H9 (cell line): ENCODE data around the gene CRAT. TPM values are rescaled to one million over a fixed set of nuclear protein-coding genes. Genes with fewer than 3 reads are reported as not detected.

Experiments
- DNase-seq: peaks from one replicate; pipeline ENCODE4 v3.0.0-alpha.2; 2017
- H2AFZ ChIP-seq: one replicate; pipeline ENCODE4 v1.6.1; 2013; ENCODE audit warnings: mild to moderate bottlenecking, low read length, control low read depth, moderate library complexity
- H2AK5ac ChIP-seq: 2 replicates; pipeline ENCODE4 v1.6.1; 2013; ENCODE audit warnings: low read length, control low read depth, mixed read lengths; ENCODE audit not compliant: insufficient read length
- H2BK120ac ChIP-seq: one replicate; pipeline ENCODE4 v1.6.1; 2013; ENCODE audit warnings: low read depth, mild to moderate bottlenecking, low read length, control low read depth, inconsistent platforms; ENCODE audit not compliant: poor library complexity, severe bottlenecking
- H2BK12ac ChIP-seq: 2 replicates; pipeline ENCODE4 v1.6.1; 2013; ENCODE audit warnings: low read length, control low read depth, mixed read lengths, low read depth; ENCODE audit not compliant: insufficient read length
- H2BK15ac ChIP-seq: 2 replicates; pipeline ENCODE4 v1.6.1; 2013; ENCODE audit warnings: low read depth, low read length, control low read depth
- H2BK20ac ChIP-seq: one replicate; pipeline ENCODE4 v1.6.1; 2013; ENCODE audit warnings: low read depth, mild to moderate bottlenecking, low read length, control low read depth, inconsistent platforms; ENCODE audit not compliant: poor library complexity, severe bottlenecking
- H2BK5ac ChIP-seq: 2 replicates; pipeline ENCODE4 v1.6.1; 2013; ENCODE audit warnings: low read length, control low read depth, mixed read lengths; ENCODE audit not compliant: insufficient read length
- H3K14ac ChIP-seq: 2 replicates; pipeline ENCODE4 v1.6.1; 2013; ENCODE audit warnings: low read length, control low read depth; ENCODE audit not compliant: insufficient read depth
- H3K18ac ChIP-seq: 2 replicates; pipeline ENCODE4 v1.6.1; 2013; ENCODE audit warnings: low read depth, mild to moderate bottlenecking, mixed read lengths, low read length, control low read depth; ENCODE audit not compliant: insufficient read length
- H3K23ac ChIP-seq: 2 replicates; pipeline ENCODE4 v1.6.1; 2013; ENCODE audit warnings: low read length, control low read depth, mixed read lengths, low read depth; ENCODE audit not compliant: insufficient read length
- H3K23me2 ChIP-seq: 2 replicates; pipeline ENCODE4 v1.6.1; 2013; ENCODE audit warnings: low read depth, mild to moderate bottlenecking, mixed read lengths, low read length, control low read depth; ENCODE audit not compliant: insufficient read length, poor library complexity, severe bottlenecking
- H3K27ac ChIP-seq: 2 replicates; pipeline ENCODE4 v1.5.1; 2013; ENCODE audit warnings: low read length, control low read depth, mixed read lengths, low read depth; ENCODE audit not compliant: insufficient read length
- H3K27me3 ChIP-seq: 2 replicates; pipeline ENCODE4 v1.6.1; 2013; ENCODE audit warnings: low read length, control low read depth, inconsistent platforms; ENCODE audit not compliant: insufficient read depth
- H3K4ac ChIP-seq: 2 replicates; pipeline ENCODE4 v1.6.1; 2013; ENCODE audit warnings: low read depth, mild to moderate bottlenecking, control low read depth, inconsistent platforms, low read length, moderate library complexity
- H3K4me1 ChIP-seq: 2 replicates; pipeline ENCODE4 v1.6.1; 2013; ENCODE audit warnings: low read length, control low read depth, inconsistent platforms; ENCODE audit not compliant: insufficient read depth
- H3K4me2 ChIP-seq: 2 replicates; pipeline ENCODE4 v1.6.1; 2013; ENCODE audit warnings: low read length, control low read depth, mixed read lengths; ENCODE audit not compliant: insufficient read length, insufficient read depth
- H3K56ac ChIP-seq: 2 replicates; pipeline ENCODE4 v1.6.1; 2013; ENCODE audit warnings: low read depth, mild to moderate bottlenecking, mixed read lengths, low read length, control low read depth; ENCODE audit not compliant: insufficient read length
- H3K79me1 ChIP-seq: 2 replicates; pipeline ENCODE4 v1.6.1; 2013; ENCODE audit warnings: low read depth, mild to moderate bottlenecking, moderate library complexity, low read length, control low read depth, inconsistent platforms; ENCODE audit not compliant: insufficient read depth, poor library complexity, severe bottlenecking
- H3K79me2 ChIP-seq: 2 replicates; pipeline ENCODE4 v1.6.1; 2013; ENCODE audit warnings: low read length, control low read depth, inconsistent platforms; ENCODE audit not compliant: insufficient read depth
- H3K9ac ChIP-seq: 2 replicates; pipeline ENCODE4 v1.6.1; 2013; ENCODE audit warnings: low read length, control low read depth, mixed read lengths; ENCODE audit not compliant: insufficient read length; ENCODE audit errors: extremely low read depth
- H3K9me3 ChIP-seq: one replicate; pipeline ENCODE4 v1.6.1; 2013; ENCODE audit warnings: low read depth, low read length, inconsistent platforms; ENCODE audit not compliant: control insufficient read depth
- H3T11ph ChIP-seq: one replicate; pipeline ENCODE4 v1.6.1; 2013; ENCODE audit warnings: mild to moderate bottlenecking, low read length, control low read depth, inconsistent platforms
- H4K20me1 ChIP-seq: one replicate; pipeline ENCODE4 v1.6.1; 2013; ENCODE audit not compliant: control insufficient read depth, insufficient read length, insufficient read depth
- H4K5ac ChIP-seq: 2 replicates; pipeline ENCODE4 v1.6.1; 2013; ENCODE audit warnings: low read depth, mild to moderate bottlenecking, mixed read lengths, low read length, control low read depth; ENCODE audit not compliant: insufficient read length
- H4K8ac ChIP-seq: replicated peaks from 2 replicates; pipeline ENCODE4 v1.6.1; 2013; ENCODE audit warnings: low read length, control low read depth, mixed read lengths, low read depth; ENCODE audit not compliant: insufficient read length
- H4K91ac ChIP-seq: 2 replicates; pipeline ENCODE4 v1.6.1; 2013; ENCODE audit warnings: low read depth, mild to moderate bottlenecking, moderate library complexity, mixed read lengths, low read length, control low read depth; ENCODE audit not compliant: insufficient read length
- H3K27ac Mint-ChIP-seq, 3 experiments: 2 replicates in 2 of 3; 3 replicates in 1 of 3; pipeline ENCODE4 v1.8.0; 2020 to 2021; ENCODE audit warnings: mixed read lengths in 3 of 3, mild to moderate bottlenecking in 1 of 3, moderate library complexity in 1 of 3
- H3K27me3 Mint-ChIP-seq: 2 replicates; pipeline ENCODE4 v1.8.0; 2021; ENCODE audit warnings: low read depth, mild to moderate bottlenecking, moderate library complexity, mixed read lengths
- H3K36me3 Mint-ChIP-seq, 3 experiments: 2 replicates in 2 of 3; 3 replicates in 1 of 3; pipeline ENCODE4 v1.8.0; 2020 to 2021; ENCODE audit warnings: low read depth in 3 of 3, mixed read lengths in 3 of 3; ENCODE audit not compliant: insufficient read depth in 1 of 3
- H3K4me1 Mint-ChIP-seq, 2 experiments: 2 replicates each; pipeline ENCODE4 v1.8.0; 2020; ENCODE audit warnings: mixed read lengths in 2 of 2
- H3K4me3 Mint-ChIP-seq, 2 experiments: 2 replicates in 1 of 2; 3 replicates in 1 of 2; pipeline ENCODE4 v1.8.0; 2020 to 2021; ENCODE audit warnings: mild to moderate bottlenecking in 2 of 2, mixed read lengths in 2 of 2, moderate library complexity in 1 of 2
- H3K9me3 Mint-ChIP-seq, 2 experiments: 2 replicates in 1 of 2; 3 replicates in 1 of 2; pipeline ENCODE4 v1.8.0; 2020; ENCODE audit warnings: mild to moderate bottlenecking in 2 of 2, mixed read lengths in 2 of 2, moderate library complexity in 1 of 2
- CTCF ChIP-seq: fragments of 200-600 bp; sonication (generic); conservative IDR thresholded peaks from 3 replicates; pipeline ENCODE4 v1.8.0; 2021; ENCODE audit warnings: antibody characterized with exemption, mild to moderate bottlenecking
- WGBS: extraction: QIAGEN DNeasy Blood & Tissue Kit; methylation state at CpG from one replicate; pipeline ENCODE4 v1.1.7; 2013; ENCODE audit warnings: missing lambda C conversion rate, low lambda C conversion rate, mixed read lengths; ENCODE audit not compliant: insufficient read length; ENCODE audit errors: extremely low coverage; 5-methylcytosine and 5-hydroxymethylcytosine counted together
- total RNA-seq: library from RNA; stranded (reverse); gene quantifications from 2 replicates; pipeline ENCODE4 v1.2.1, GENCODE V29; 2021

Gene CRAT
- total RNA-seq, 1 experiment from 2014 or later, result 15.0 TPM

- no peak overlapping the region; a peak in 1 of 7 replicates for H3K27ac Mint-ChIP-seq
- Histone ChIP-seq H4K8ac (no peak overlapping the region), H2BK5ac (no peak overlapping the region), H4K20me1 (no peaks in the 10 kb centered on the region), H3K14ac (no peak overlapping the region), H3T11ph (no peak overlapping the region), H3K4ac (no peak overlapping the region), H3K56ac (no peak overlapping the region), H2BK20ac (no peak overlapping the region), H2BK12ac (no peak overlapping the region), H3K27me3 (no peaks in the 10 kb centered on the region), H2BK120ac (no peak overlapping the region), H4K91ac (no peak overlapping the region), H3K9me3 (no peaks in the 10 kb centered on the region), H3K4me1 (no peaks in the 10 kb centered on the region), H3K4me2 (no peak overlapping the region), H3K27ac (no peak overlapping the region), H2BK15ac (no peak overlapping the region), H3K79me1 (no peaks in the 10 kb centered on the region), H3K23me2 (no peaks in the 10 kb centered on the region), H3K9ac (no peak overlapping the region), H3K18ac (no peak overlapping the region), H3K79me2 (no peaks in the 10 kb centered on the region), H3K23ac (no peak overlapping the region), H2AFZ (no peak overlapping the region), H2AK5ac (no peak overlapping the region), H4K5ac (no peak overlapping the region)
- no peak overlapping the region for H3K4me3 Mint-ChIP-seq
- peaks cover 20 to 53% (median 39%) of the 10 kb centered on the region in 3 experiments; a peak in 6 of 7 replicates for H3K36me3 Mint-ChIP-seq
- no peaks in the 10 kb centered on the region for H3K9me3 Mint-ChIP-seq
- no peaks in the 10 kb centered on the region for H3K27me3 Mint-ChIP-seq
- DNase-seq, result no peak
- H3K4me1 Mint-ChIP-seq, result no peaks in the 10 kb centered on the region
- no CpG with 5 or more reads among the region's 15 CpGs for whole genome bisulfite sequencing
- no peak for TF ChIP-seq CTCF
Measured at GRCh38 chr9:129089246-129089645, 21.3 kb downstream of the CRAT start.
